Measurements from ENCODE around the gene MRM2. TPM values are rescaled to one million over a fixed set of nuclear protein-coding genes. Genes with fewer than 3 reads are reported as not detected.

Gene MRM2
- polyA plus RNA-seq, 1 donor from 2014 or later: 21.4 TPM

DNA sequence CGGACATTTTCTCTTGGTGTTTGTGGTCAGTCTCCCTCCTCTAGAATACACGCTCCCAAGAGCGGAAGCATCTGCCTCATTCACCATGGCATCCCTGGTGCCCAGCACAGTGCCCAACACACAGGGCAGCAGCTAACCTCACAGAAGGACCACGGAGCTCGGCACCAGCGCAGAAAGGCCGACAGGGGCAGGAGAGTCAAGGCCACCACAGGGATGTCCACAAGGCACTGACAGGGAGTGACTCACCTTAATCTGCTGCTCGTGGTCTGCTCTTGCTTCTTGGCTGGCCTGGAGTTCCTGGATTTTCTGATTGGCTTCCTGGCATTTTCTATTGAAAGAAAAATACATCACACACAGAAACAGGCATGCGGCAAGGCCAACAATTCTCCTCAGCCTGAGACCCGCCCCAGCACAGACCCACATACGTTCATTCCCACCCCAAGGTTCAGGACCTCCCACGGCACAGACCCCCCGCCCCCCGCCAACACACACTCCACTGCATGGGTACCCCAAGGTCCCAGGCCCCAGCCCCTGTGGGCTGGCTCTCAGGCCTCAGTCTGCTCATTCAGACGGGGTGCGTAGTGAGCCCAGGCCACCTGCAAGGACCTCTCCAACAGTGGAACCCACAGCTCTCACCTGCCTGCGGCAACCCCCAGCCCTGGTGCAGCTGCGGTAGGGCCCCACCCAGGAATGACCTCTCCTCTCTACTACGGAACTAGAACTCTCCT is 24.1 kb downstream of the MRM2 start:
- H3K79me2 ChIP-seq (replicated peaks; ENCODE audit: insufficient read depth, low read length): no peaks in the 10 kb centered on the region
- peaks cover 7% of the 10 kb centered on the region for H3K36me3 ChIP-seq (ENCODE audit: insufficient read depth, low read length)

DNA sequence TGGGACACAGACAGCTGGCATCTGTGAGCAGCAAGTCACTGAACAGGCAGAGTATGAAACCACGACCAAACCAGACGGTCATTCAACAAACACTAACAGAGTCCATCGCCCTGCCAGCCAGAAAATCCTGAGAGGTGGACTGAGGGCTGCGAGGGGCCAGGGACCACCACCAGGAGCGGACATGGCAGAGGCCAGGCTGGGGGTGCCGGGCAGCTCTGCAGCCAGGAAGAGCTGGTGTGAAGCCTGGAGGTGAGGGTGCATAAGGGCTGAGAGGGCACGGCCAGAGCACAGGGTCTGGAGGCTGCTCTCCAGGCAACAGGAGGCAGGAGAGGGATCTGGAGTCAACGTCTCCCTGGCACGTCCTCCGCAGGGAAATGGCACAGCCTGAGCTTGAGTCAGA is 24.8 kb downstream of the MRM2 start:
- Histone ChIP-seq H3K27ac (ENCODE audit: low read length) (no peak overlapping the region), H3K4me2 (ENCODE audit: low read length) (no peak overlapping the region), H3F3A (ENCODE audit: insufficient read depth, low read length, poor library complexity, severe bottlenecking) (no peaks in the 10 kb centered on the region), H4K20me1 (ENCODE audit: insufficient read depth) (no peaks in the 10 kb centered on the region), H2AFZ (ENCODE audit: low read depth, low read length) (no peak overlapping the region), H3K4me3 (ENCODE audit: low read length) (no peak overlapping the region), H3K9ac (ENCODE audit: low read length) (no peak overlapping the region), H3K79me2 (replicated peaks; ENCODE audit: insufficient read depth, low read length) (no peaks in the 10 kb centered on the region), H3K9me2 (ENCODE audit: insufficient read depth, low read length) (no peaks in the 10 kb centered on the region), H3K36me3 (ENCODE audit: insufficient read depth, low read length) (peaks cover 7% of the 10 kb centered on the region), H3K27me3 (ENCODE audit: insufficient read depth, low read depth, low read length) (no peaks in the 10 kb centered on the region), H3K9me3 (ENCODE audit: low read length) (no peaks in the 10 kb centered on the region)
- TF ChIP-seq TAF1 (IDR thresholded peaks at IDR 0.05; ENCODE audit: low read depth) (no peak), RAD21 (conservative IDR thresholded peaks at IDR 0.05) (no peak)

More for the DNA sequence above, 24.1 kb downstream of the MRM2 start:
- Histone ChIP-seq H4K20me1 (ENCODE audit: insufficient read depth) (no peaks in the 10 kb centered on the region), H3K9ac (ENCODE audit: low read length) (no peak overlapping the region), H3K9me3 (ENCODE audit: low read length) (no peaks in the 10 kb centered on the region), H3K4me2 (ENCODE audit: low read length) (no peak overlapping the region), H3K27ac (ENCODE audit: low read length) (no peak overlapping the region), H3K4me3 (ENCODE audit: low read length) (no peak overlapping the region), H3K27me3 (ENCODE audit: insufficient read depth, low read depth, low read length) (no peaks in the 10 kb centered on the region), H3F3A (ENCODE audit: insufficient read depth, low read length, poor library complexity, severe bottlenecking) (no peaks in the 10 kb centered on the region), H2AFZ (ENCODE audit: low read depth, low read length) (no peak overlapping the region), H3K9me2 (ENCODE audit: insufficient read depth, low read length) (no peaks in the 10 kb centered on the region)
- no peak for TF ChIP-seq EZH2 (IDR thresholded peaks at IDR 0.05; ENCODE audit: borderline replicate concordance, insufficient read depth, low read length, poor library complexity, severe bottlenecking)
- TF ChIP-seq, protein P1, sequence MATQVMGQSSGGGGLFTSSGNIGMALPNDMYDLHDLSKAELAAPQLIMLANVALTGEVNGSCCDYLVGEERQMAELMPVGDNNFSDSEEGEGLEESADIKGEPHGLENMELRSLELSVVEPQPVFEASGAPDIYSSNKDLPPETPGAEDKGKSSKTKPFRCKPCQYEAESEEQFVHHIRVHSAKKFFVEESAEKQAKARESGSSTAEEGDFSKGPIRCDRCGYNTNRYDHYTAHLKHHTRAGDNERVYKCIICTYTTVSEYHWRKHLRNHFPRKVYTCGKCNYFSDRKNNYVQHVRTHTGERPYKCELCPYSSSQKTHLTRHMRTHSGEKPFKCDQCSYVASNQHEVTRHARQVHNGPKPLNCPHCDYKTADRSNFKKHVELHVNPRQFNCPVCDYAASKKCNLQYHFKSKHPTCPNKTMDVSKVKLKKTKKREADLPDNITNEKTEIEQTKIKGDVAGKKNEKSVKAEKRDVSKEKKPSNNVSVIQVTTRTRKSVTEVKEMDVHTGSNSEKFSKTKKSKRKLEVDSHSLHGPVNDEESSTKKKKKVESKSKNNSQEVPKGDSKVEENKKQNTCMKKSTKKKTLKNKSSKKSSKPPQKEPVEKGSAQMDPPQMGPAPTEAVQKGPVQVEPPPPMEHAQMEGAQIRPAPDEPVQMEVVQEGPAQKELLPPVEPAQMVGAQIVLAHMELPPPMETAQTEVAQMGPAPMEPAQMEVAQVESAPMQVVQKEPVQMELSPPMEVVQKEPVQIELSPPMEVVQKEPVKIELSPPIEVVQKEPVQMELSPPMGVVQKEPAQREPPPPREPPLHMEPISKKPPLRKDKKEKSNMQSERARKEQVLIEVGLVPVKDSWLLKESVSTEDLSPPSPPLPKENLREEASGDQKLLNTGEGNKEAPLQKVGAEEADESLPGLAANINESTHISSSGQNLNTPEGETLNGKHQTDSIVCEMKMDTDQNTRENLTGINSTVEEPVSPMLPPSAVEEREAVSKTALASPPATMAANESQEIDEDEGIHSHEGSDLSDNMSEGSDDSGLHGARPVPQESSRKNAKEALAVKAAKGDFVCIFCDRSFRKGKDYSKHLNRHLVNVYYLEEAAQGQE (IDR thresholded peaks at IDR 0.05; ENCODE audit: borderline replicate concordance): no peak

DNA sequence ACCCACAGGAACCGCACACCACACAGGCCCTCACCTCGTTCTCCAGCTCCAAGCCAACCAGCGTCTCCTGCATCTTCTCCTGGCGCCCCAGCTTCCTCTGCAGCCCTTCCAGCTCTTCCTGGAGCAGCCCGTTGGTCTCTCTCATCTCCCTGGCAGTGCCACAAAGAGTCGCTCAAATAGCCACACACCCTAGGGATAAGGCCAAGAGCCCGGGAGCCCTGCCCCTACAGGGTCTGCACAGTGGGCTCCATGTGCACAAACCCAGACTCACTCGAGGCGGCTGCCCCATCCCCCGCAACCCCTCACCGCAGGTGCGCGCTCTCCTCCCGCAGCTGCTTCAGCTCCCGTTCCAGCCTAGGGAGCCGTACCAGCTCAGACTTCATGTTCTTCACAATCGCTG is 26.2 kb downstream of the MRM2 start:
- Histone ChIP-seq H3K9ac (ENCODE audit: low read length) (no peak overlapping the region), H3F3A (ENCODE audit: insufficient read depth, low read length, poor library complexity, severe bottlenecking) (no peaks in the 10 kb centered on the region), H4K20me1 (ENCODE audit: insufficient read depth) (no peaks in the 10 kb centered on the region), H3K27ac (ENCODE audit: low read length) (no peak overlapping the region), H3K9me3 (ENCODE audit: low read length) (no peaks in the 10 kb centered on the region), H3K4me3 (ENCODE audit: low read length) (no peak overlapping the region), H3K9me2 (ENCODE audit: insufficient read depth, low read length) (no peaks in the 10 kb centered on the region), H3K4me2 (ENCODE audit: low read length) (no peak overlapping the region), H3K27me3 (ENCODE audit: insufficient read depth, low read depth, low read length) (no peaks in the 10 kb centered on the region), H3K36me3 (ENCODE audit: insufficient read depth, low read length) (peaks cover 7% of the 10 kb centered on the region), H2AFZ (ENCODE audit: low read depth, low read length) (no peak overlapping the region), H3K79me2 (replicated peaks; ENCODE audit: insufficient read depth, low read length) (no peaks in the 10 kb centered on the region)
- no peak for TF ChIP-seq RAD21 (conservative IDR thresholded peaks at IDR 0.05)
- TF ChIP-seq POLR2AphosphoS5 (IDR thresholded peaks at IDR 0.05): no peak
- TF ChIP-seq, protein P2, sequence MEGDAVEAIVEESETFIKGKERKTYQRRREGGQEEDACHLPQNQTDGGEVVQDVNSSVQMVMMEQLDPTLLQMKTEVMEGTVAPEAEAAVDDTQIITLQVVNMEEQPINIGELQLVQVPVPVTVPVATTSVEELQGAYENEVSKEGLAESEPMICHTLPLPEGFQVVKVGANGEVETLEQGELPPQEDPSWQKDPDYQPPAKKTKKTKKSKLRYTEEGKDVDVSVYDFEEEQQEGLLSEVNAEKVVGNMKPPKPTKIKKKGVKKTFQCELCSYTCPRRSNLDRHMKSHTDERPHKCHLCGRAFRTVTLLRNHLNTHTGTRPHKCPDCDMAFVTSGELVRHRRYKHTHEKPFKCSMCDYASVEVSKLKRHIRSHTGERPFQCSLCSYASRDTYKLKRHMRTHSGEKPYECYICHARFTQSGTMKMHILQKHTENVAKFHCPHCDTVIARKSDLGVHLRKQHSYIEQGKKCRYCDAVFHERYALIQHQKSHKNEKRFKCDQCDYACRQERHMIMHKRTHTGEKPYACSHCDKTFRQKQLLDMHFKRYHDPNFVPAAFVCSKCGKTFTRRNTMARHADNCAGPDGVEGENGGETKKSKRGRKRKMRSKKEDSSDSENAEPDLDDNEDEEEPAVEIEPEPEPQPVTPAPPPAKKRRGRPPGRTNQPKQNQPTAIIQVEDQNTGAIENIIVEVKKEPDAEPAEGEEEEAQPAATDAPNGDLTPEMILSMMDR (IDR thresholded peaks at IDR 0.05; ENCODE audit: poor library complexity, severe bottlenecking): no peak
- TF ChIP-seq TAF1 (IDR thresholded peaks at IDR 0.05; ENCODE audit: low read depth): no peak
- TF ChIP-seq MXI1 (conservative IDR thresholded peaks at IDR 0.05; ENCODE audit: poor library complexity, severe bottlenecking): no peak
- no peak for TF ChIP-seq EP300 (conservative IDR thresholded peaks at IDR 0.05; ENCODE audit: poor library complexity, severe bottlenecking)
- no peak for TF ChIP-seq SMC3 (conservative IDR thresholded peaks at IDR 0.05; ENCODE audit: poor library complexity)
- TF ChIP-seq, protein P1 (IDR thresholded peaks at IDR 0.05; ENCODE audit: borderline replicate concordance): no peak
- TF ChIP-seq EZH2 (IDR thresholded peaks at IDR 0.05; ENCODE audit: borderline replicate concordance, insufficient read depth, low read length, poor library complexity, severe bottlenecking): no peak
